Thoracic aorta (tissue), 2 donors: ENCODE measurements around the gene L1CAM. TPM values are rescaled to one million over a fixed set of nuclear protein-coding genes. Genes with fewer than 3 reads are reported as not detected.
A peak's percentile ranks its signal among the peaks of the same experiment; 100 is the strongest.

Experiments
- ATAC-seq: fragments of 150-250 bp; one replicate; pipeline ENCODE4 v1.8.0; 2017; ENCODE audit warnings: low read depth; ENCODE audit not compliant: insufficient number of reproducible peaks, low FRiP score
- DNase-seq: peaks from one replicate; pipeline ENCODE4 v3.0.0-alpha.2; 2020; ENCODE audit warnings: low spot score
- H3K27ac ChIP-seq, 2 donors: fragments of 200-600 bp; sonication (generic); 1 replicate in 1 of 2; 2 replicates in 1 of 2; pipeline ENCODE4 v1.5.1; 2016; ENCODE audit warnings: mild to moderate bottlenecking in 2 of 2, moderate library complexity in 2 of 2
- H3K27me3 ChIP-seq: fragments of 200-600 bp; sonication (generic); replicated peaks from 2 replicates; pipeline ENCODE4 v1.6.0; 2016; ENCODE audit warnings: mild to moderate bottlenecking; ENCODE audit not compliant: insufficient read depth
- H3K36me3 ChIP-seq: fragments of 200-600 bp; sonication (generic); one replicate; pipeline ENCODE4 v1.5.1; 2016
- H3K4me1 ChIP-seq, 2 donors: fragments of 200-600 bp; sonication (generic); 1 replicate in 1 of 2; 2 replicates in 1 of 2; pipeline versions ENCODE4 v1.5.1 to v1.6.0; 2016; ENCODE audit warnings: low read depth in 2 of 2, mild to moderate bottlenecking in 1 of 2; ENCODE audit not compliant: control insufficient read depth in 1 of 2
- H3K4me3 ChIP-seq: fragments of 200-600 bp; sonication (generic); 2 replicates; pipeline ENCODE4 v1.5.1; 2016; ENCODE audit warnings: mild to moderate bottlenecking
- H3K9me3 ChIP-seq: fragments of 200-600 bp; sonication (generic); 2 replicates; pipeline ENCODE4 v1.5.1; 2016
- total RNA-seq, 2 donors: library from RNA; depleted of rRNA; stranded (reverse); fragments of >200 nt; gene quantifications; one replicate each; pipeline versions ENCODE4 v1.1.0 to v1.2.3, GENCODE V29; 2016
- TF ChIP-seq, protein P1 (sequence below): fragments of 200-600 bp; sonication (generic); IDR thresholded peaks from one replicate; pipeline ENCODE4 v1.5.1; 2019; ENCODE audit warnings: antibody characterized with exemption

L1CAM gene
- total RNA-seq, 2 donors from 2014 or later: 1.1 to 18.3 TPM

DNA sequence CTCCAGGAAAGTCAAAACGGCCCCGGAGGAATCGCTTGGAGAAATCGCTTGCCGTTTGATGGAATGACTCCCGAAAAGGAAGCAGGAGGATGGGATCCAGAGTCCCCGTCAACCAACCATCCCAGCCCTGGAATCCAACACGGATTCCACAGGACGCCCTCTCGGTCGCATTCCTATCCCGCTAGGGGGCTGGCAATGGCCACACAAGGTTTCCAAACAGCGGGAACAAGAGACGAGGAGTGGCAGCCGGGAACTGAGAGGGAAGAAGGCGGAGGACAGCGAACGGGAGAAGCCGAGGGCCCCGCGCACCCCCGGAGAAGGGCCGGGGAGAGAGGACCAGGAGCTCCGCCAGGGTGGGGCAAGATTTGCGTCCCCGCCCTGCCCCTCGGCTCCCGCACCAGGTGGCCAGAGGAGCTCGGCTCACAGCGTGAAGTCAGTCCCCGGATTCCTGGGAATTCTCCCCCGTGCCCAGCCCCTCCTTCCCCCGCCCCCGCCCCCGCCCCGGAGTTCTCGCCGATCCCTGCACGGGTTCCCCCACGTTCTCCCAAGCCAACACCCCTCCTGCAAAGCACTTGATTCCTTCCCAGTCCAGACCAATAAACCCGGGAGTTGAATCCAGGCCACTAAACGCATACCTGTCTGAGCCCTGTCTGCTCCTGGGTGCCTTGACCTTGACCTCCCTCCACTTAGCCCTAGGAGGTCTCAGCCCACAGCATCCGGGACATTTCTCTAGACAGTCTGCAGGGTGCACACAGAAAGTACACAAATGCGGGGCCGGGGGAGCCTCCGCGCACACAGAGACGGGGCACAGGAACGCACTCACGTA, 57.0 kb downstream of the L1CAM start:
- no peak for DNase-seq
- TF ChIP-seq, protein P1, sequence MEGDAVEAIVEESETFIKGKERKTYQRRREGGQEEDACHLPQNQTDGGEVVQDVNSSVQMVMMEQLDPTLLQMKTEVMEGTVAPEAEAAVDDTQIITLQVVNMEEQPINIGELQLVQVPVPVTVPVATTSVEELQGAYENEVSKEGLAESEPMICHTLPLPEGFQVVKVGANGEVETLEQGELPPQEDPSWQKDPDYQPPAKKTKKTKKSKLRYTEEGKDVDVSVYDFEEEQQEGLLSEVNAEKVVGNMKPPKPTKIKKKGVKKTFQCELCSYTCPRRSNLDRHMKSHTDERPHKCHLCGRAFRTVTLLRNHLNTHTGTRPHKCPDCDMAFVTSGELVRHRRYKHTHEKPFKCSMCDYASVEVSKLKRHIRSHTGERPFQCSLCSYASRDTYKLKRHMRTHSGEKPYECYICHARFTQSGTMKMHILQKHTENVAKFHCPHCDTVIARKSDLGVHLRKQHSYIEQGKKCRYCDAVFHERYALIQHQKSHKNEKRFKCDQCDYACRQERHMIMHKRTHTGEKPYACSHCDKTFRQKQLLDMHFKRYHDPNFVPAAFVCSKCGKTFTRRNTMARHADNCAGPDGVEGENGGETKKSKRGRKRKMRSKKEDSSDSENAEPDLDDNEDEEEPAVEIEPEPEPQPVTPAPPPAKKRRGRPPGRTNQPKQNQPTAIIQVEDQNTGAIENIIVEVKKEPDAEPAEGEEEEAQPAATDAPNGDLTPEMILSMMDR: no peak
- Histone ChIP-seq H3K4me3 (peak overlapping the region; percentile 66), H3K27me3 (no peaks in the 10 kb centered on the region), H3K36me3 (no peaks in the 10 kb centered on the region), H3K4me1 (peaks cover 0 to 10% of the 10 kb centered on the region in 2 donors), H3K9me3 (no peaks in the 10 kb centered on the region), H3K27ac (no peak overlapping the region)
- no peak for ATAC-seq

DNA sequence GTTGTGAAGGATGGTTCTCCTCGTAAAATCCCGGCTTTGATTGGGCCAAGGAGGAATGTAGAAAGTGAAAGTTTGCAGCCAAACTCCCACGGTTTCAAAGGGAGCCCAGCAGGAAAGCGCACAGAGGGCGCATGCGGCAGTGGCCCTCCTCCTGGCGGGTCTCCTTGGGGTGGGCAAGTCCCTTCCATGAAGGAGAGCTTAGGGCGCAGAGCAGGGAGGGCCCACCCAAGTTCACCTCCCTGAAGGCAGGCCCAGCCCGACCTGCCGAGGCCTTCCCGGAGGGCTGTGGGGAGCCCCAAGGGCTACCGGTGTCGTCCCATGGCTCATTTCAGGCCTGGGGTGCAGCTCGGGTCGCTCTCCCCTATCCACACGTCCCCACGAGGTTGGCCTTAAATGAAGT, 57.7 kb downstream of the L1CAM start:
- Histone ChIP-seq H3K4me1 (peaks cover 0 to 10% of the 10 kb centered on the region in 2 donors), H3K27ac (no peak overlapping the region), H3K36me3 (no peaks in the 10 kb centered on the region), H3K27me3 (no peaks in the 10 kb centered on the region), H3K9me3 (no peaks in the 10 kb centered on the region), H3K4me3 (peak overlapping the region; percentile 66)
- TF ChIP-seq, protein P1: no peak
- DNase-seq (no peak), ATAC-seq (no peak)

DNA sequence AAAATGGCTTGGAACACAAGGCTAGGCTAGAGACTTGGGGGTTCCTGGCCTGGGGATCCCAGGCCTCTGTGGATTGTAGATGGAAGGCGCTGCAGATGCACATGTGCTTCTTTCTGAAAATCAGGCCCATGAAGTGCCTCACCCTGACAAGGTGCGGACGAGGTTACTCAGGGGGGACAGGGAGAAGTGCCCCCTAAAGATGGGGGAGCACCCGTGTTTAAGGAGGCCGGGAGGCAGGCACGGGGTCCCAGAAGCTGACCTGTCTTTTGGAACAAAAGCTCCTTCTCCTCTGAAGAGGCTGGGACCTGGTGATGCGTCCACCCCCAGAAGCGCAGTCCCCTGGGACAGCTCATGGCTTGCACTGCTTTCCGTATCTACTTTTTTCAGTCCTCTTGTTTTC, 58.1 kb downstream of the L1CAM start:
- Histone ChIP-seq H3K36me3 (no peaks in the 10 kb centered on the region), H3K27me3 (no peaks in the 10 kb centered on the region), H3K27ac (no peak overlapping the region), H3K4me1 (peaks cover 0 to 10% of the 10 kb centered on the region in 2 donors), H3K9me3 (no peaks in the 10 kb centered on the region), H3K4me3 (peak overlapping the region; percentile 66)
- ATAC-seq (no peak), DNase-seq (no peak)
- TF ChIP-seq, protein P1: no peak

DNA sequence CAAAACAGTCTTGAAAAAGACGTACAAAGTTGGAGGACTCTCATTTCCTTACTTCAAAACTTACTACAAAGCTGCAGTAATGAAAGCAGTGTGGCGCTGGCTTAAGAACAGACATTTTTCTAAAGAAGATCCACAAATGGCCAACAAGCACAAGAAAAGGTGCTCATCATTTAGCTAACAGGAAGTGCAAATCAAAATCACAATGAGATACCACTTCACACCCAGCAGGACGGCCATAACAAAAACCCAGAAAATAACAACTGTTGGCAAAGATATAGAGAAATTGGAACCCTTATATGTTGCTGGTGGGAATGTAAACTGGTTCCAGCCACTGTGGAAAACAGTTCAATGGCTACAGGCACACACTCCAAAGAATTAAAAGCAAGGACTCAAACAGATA, 59.0 kb downstream of the L1CAM start:
- Histone ChIP-seq H3K4me3 (no peak overlapping the region), H3K4me1 (peaks cover 0 to 10% of the 10 kb centered on the region in 2 donors), H3K36me3 (no peaks in the 10 kb centered on the region), H3K27ac (no peak overlapping the region), H3K27me3 (no peaks in the 10 kb centered on the region), H3K9me3 (no peaks in the 10 kb centered on the region)
- DNase-seq: no peak
- TF ChIP-seq, protein P1: no peak
- no peak for ATAC-seq

DNA sequence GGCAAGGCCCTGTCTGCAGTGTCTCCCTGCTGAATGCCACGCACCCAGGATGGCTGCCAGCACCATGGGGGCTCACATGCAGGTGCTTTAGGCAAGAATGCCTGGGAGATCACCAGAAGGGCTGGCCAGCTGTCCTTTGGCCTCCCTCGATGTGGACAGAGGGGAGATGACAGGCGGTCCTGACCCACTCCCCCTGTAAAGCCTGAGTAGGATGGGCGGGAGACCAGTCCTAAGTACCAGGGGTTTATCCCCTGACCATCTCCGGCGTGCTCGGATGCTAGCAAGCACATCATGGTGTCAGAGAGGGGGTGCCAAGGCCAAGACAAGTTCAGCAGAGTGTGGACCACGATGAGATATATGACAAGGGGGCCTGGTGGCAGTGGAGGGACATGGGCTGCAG, 60.9 kb downstream of the L1CAM start:
- DNase-seq (no peak), ATAC-seq (no peak)
- H3K27me3 ChIP-seq: no peaks in the 10 kb centered on the region
- H3K36me3 ChIP-seq: no peaks in the 10 kb centered on the region
- no peaks in the 10 kb centered on the region for H3K9me3 ChIP-seq
- H3K27ac ChIP-seq: no peak overlapping the region
- H3K4me3 ChIP-seq: no peak overlapping the region
- TF ChIP-seq, protein P1: no peak
- peaks cover 0 to 6% of the 10 kb centered on the region in 2 donors for H3K4me1 ChIP-seq
